Fibroblast of the conjunctiva (primary cell): ENCODE measurements around the gene LRRC58.
"Not testable (repeated sequence)": the region's sequence is repeated elsewhere in the genome, so short reads cannot be mapped to it uniquely, and the experiment has no call there.

ENCODE experiments used
- DNase-seq: peaks from one replicate; pipeline ENCODE4 v3.0.0-alpha.2; 2010; ENCODE audit warnings: low read depth

The LRRC58 gene

GRCh38 chr3:120348991-120349854 is at the start of gene LRRC58:
Gene LRRC58 (minus strand): TSS chr3:120349354. CDS start chr3:120349243, 111 bp downstream.
- DNase-seq, result peak; percentile 85

GRCh38 chr3:120396469-120396868 is 47.3 kb upstream of the LRRC58 start:
- DNase-seq, result no peak

DNA sequence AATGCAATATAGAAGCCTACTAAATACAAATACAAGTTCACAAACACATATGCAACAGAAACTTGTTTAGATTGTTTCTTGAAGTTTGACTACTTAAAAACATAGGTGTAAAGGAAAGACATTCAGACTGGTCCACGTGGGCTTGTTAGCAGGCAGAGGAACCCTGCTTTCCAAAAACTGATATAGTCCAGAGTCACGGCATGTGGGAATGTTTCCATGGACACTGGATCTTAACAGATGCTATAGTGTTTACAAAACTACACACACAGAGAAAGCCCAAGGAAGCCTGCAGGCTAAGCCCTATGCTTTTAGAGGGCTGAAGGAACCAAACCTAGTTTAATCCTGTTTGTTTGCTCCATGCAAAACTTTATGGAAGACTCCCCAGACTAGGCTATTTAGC is 45.2 kb upstream of the LRRC58 start:
- no peak for DNase-seq

GRCh38 chr3:120393761-120394160 is 44.6 kb upstream of the LRRC58 start:
- no peak for DNase-seq

DNA sequence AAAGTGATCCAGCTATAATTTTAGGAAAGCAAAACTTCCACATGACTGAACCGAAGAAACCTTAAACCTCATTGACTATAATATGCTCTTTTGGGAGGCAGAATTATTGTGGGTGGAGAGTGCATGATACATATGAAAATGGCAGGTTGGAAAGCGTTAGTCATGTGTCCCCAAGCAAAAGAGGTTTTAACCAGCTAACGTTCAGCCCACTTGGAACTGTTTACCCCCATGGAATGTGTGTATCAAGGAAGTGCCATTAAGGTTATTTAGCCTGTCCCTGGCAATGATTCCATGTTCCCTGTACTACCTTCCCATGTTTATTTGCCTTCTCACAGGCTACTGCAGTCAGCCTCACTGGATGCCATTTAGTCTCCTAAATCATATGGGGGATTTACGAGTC is 44.1 kb upstream of the LRRC58 start:
- DNase-seq, result no peak

DNA sequence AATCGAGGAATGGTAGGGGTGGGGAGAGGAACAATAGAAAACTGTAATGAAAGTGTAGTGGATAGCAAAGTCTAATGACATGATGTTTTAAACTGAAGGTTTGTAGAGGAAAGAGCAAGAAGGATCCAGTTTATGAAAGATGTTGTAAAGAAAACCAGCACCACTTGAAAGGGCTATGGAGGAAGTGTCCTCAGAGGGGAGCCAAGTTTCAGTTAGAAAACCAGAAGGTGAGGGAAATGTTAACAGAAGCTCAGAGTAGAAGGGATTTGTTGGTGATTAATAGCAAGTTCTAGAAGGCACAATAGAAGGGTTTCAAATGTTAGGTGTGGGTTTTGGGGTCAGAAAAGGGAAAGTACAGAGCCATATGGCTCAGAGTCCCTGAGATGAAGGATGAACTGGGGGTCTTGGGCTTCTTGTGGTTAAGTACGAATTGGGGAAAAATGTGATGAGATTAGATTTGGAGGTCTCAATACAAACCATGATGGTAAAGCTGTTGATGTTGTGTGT is 33.8 kb upstream of the LRRC58 start:
- DNase-seq, result no peak

- DNase-seq, result no peak
Measured at GRCh38 chr3:120381503-120381902, 32.3 kb upstream of the LRRC58 start.

- DNase-seq, result not testable (repeated sequence)
Measured at GRCh38 chr3:120377948-120378347, 28.8 kb upstream of the LRRC58 start.

GRCh38 chr3:120370463-120370862 is 21.3 kb upstream of the LRRC58 start:
- DNase-seq, result no peak

- DNase-seq, result no peak
Measured at GRCh38 chr3:120369037-120369467, 19.9 kb upstream of the LRRC58 start.

DNA sequence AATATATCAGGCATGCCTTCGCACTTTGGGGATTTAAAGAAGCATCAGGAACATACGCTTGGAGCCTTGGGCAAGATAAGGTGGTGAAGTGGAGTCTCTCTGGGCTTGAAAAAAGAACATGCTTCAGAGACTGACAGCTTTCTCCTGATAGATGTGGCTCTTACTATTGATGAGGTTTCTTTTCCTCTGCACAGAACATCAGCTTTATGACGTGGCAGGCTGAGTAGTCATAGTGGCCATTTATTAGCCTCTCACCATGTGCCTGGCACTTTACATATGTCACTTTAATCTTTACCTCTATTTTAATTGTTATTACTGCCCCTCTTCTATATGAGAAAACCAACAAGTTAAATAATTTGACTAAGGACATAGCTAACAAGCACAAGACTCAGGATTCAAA is 19.0 kb upstream of the LRRC58 start:
- no peak for DNase-seq

- DNase-seq, result no peak
Measured at GRCh38 chr3:120364821-120365220, 15.7 kb upstream of the LRRC58 start.

DNA sequence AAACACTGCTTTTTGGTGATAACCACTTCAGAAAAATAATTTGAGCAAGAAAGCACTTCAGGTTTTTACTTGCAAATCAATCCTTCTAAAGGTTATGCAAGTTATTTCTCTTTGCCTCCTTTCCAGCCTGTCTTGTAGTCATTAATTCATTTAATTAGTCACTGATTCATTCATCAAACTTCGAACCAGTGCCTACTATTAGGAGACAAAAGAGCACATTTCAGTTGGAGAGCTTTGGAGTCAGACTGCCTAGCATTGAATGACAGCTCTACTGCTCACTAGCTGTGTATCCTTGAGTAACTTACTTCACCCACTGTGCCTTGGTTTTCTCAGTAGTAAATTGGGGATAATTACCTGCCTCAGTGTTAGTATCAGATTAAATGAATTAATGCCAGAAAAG is 14.9 kb upstream of the LRRC58 start:
- no peak for DNase-seq

GRCh38 chr3:120357807-120358206 is 8.7 kb upstream of the LRRC58 start:
- DNase-seq, result no peak

- no peak for DNase-seq
Measured at GRCh38 chr3:120355486-120355885, 6.3 kb upstream of the LRRC58 start.

GRCh38 chr3:120353463-120353862 is 4.3 kb upstream of the LRRC58 start:
- no peak for DNase-seq

- no peak for DNase-seq
Measured at GRCh38 chr3:120352017-120352416, 2.9 kb upstream of the LRRC58 start.

- DNase-seq, result peak; percentile 53
Measured at GRCh38 chr3:120350401-120350941, 1.3 kb upstream of the LRRC58 start.

DNA sequence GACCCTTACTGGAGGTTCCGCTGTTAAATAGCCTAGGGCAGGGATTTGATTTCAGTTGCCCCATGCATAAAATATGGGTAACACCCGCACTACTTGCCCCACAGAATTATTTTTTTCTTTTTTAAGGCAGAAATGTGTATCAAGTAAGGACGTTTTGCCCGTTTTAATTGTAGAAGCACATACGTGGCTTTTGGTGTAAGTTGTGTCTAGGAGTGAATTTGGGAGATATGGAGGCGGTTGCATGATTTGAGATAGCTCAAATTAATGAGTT is 636 bp upstream of the LRRC58 start:
- no peak for DNase-seq

GRCh38 chr3:120348065-120348990 is 826 bp downstream of the LRRC58 start:
- no peak for DNase-seq

DNA sequence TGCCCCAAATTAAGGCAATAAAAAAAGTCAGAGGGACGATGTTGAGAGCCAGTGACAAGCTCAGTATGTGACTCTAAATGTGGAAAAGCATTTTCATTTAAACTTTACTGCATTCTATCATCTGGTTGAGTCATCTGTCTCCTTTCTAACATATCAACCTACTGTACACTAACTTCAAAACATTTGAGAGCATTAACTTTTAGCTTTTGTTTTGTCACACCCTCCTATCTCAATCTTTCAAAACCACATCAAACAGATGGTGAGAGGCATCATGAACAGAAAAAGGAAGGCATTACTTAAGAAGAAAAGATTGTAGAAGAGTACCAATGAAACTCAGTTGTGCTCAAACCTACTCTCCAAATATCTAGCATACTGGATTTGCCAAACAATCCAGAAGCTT is 4.8 kb downstream of the LRRC58 start:
- DNase-seq, result no peak

DNA sequence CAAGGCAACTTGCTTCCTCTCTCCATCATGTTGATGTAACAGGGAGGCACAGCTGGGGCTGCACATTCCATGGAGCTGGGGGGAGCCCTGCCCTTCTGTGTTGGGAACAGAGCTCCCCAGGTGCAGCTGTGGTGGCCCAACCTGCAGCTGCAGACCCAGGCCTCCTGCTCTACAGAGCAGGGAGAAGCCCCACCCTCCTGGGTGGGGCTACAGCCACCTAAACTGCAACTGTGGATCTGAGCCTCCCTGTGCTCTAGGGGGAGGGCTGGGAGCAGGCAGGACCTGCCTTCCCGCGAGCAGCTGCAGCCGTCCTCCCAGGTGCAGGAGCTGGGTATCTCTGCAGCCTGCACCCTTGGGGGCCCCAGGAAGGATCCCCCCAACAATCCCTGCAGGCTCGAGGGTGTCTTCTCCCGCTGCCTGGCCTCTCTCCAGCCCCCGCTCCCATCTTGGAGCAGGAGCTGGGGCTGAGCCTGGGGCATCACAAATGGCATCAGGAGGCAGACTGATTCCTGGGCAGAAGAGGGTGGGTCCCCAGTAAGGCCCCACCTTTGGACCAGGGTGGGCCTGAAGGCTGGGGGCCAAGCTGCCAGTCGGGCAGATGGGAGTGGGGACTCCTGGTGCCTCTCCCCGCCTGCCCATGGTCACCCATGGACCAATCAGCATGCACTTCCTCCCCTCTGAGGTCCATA is 7.4 kb downstream of the LRRC58 start:
- DNase-seq, result no peak
